NCI-H1694 (cell line): Measurements from ENCODE around the gene SUN2.

Experiments
- DNase-seq: peaks from one replicate; lab custom pipeline; 2025; lab: John Stamatoyannopoulos, UW

The SUN2 gene

DNA sequence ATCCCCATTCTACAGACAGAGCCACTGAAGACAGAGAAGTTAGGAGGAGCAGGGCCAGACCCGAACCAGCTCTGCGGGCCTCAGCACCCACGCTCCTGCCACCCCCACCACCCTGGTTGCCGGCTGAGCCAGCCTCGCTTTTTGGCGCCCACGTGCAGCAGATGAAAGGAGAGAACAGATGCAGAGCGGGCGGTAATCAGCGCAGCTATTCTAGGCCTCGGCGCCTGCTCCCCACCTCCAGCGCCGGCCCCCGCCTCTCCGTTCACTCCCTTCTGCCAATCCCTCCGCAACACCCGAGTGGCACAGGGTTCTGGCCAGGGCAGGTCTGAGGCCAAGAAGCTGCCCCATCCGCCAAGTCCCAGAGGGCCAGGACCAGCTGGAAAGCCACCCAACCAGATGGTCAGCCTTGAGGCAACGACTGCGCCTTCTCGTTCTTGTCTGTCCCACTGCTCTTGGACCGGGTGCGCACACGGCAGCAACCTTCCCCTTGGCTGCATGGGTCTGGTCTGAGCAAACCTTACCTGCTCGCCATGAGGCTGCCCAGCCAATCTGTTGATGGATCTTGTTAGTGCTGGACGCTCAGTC is 21.4 kb upstream of the SUN2 start:
- no peak for DNase-seq

DNA sequence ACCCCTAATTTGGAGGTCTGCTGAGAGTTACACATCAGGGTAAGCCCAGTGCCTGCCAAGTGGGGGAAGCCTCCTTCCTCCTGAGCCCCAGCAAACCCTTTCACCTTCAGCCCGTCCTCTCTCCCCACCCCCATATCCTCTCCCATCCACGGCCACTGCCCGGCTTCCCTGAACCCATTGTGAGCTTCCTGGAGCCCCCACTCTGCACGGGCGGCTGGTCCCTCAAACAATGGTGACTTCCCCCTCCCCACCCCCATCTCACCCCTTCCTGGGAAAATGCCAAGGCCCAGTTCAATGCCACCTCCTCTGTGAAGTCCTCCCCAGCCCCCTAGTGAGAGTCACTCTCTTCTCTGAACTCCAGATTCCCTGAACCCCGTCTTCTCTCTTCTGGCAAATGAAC is 20.3 kb upstream of the SUN2 start:
- no peak for DNase-seq

DNA sequence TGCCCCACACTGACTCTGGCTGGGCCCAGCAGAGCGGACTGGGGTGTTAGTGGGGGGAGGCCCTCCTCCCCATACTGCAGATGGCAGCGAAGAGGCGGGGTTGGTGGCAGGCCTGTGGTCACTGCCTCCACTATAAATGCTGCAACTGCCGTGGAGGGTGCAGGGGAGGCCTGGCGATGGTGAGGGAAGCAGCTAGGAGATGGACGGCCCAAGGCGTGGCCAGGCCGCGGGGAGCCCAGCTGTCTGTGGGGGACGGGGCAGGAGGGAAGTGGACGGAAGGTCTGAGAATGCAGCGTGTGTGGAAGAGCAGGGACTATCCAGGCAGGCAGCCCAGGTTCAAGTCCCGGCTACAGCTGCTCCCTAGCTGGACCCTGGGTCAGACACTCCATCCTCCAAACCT is 19.9 kb upstream of the SUN2 start:
- DNase-seq, result no peak

DNA sequence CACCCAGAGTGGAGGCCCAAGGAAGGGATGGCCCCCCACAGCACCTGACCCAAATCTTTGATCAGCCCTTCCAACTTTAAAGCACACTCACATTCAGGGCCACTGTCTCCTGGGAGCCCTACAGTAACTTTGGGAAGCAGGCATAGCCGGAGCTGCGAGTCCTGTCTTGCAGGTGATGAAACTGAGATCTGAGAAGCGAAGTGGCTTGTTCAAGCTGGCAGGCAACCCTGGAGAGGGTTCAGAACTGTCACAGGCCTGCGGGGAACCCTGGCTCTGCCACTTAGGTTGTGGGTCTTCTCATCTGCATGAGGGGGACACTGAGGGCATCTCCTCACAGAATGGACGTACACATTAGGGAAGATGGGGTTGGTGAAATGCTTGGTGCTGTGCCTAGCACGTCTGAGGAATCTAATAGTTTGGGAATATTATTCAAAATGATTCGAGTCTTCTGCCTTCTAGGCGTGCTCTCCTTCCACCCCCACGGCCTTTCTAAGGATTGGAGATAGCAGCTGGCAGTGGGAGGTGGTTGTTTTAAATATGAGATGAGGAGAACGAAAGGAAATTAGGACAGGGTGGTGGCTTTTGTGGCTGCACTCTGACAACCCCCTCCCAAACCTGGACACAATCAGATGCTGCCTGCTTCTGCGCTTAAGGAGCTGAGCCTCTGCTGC is 18.8 kb upstream of the SUN2 start:
- no peak for DNase-seq

DNA sequence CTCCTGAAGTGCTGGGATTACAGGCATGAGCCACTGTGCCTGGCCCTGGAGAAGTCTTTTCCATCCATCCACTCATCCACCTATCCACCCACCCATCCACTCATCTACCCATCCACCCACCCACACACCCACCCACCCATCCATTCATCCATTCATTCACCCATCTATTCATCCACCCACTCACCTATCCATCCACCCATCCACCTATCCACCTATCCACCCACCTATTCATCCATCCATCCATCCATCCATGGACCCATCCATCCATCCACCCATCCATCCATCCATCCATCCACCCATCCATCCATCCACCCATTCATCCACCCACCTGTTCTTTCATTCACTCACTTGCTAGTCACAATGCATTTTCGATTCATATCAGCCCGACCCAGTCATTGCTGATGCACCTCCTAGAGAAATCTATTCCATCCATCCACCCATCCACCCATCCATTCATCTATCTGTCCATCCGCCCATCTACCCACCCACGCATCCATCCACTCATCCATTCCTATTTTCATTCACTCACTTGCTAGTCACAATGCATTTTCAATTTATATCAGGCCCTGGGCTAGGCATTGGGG is 17.7 kb upstream of the SUN2 start:
- DNase-seq, result no peak

DNA sequence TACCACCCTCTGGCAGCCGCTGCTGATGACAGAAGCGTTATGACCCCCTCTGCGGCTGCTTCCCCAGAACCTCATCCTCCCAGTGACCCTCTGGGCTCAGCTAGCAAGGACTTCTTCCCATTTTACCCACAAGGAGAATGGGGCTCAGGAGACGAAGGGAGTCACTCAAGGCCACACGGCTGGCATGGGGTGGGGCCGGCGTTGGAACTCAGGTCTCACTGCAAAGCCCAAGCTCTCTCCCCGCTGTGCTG is 16.8 kb upstream of the SUN2 start:
- no peak for DNase-seq

DNA sequence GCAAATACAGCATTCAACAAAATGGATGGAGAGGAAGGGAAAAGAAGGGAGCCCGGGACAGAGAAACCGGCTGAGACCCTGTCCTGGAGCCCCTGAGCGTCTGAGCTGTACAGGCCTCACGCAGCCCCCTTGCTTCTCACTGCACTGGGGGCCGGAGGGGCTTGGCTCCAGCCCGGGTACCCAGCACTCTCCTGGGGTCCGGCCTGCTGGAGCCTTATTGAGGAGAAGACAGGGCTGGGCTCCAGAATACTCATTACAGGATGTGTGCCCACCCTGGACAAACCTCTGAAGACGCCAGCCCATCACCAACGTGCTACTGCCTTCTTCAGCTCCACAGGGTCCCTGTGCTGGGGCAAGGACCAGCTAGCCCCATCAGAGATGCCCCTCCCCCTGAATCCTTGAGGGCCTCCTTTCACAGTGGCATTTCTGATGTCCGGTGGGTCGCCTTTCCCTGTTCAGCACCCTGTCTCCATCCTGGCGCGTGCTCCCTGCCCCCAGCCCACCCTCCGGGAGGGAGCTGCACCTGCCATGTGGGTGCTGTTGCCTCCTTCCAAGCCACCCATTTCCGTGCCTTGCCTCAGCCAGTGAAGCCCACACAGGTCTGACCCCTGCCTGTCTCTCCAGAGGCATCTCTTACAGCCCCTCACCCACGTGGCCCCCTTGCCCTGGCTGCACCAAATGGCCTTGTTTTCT is 14.6 kb upstream of the SUN2 start:
- no peak for DNase-seq

DNA sequence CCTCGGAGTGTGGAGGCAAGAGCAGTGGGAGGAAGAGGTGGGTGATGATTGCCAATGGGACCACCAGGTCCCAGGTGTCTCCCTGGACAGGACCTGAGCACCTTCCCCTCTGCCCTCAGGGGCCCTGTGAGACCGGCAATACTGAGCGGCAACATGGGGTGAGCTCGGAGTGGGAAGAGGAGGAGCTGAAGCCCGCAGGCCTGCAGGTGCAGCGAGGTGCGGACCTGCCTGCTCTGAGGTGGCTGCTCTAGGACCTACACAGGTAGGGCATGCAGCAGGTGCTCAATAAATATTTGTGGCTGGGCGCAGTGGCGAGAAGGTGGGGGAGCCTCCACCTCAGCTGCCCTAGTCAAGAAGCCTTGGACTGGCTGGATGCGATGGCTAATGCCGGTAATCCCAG is 12.2 kb upstream of the SUN2 start:
- no peak for DNase-seq

DNA sequence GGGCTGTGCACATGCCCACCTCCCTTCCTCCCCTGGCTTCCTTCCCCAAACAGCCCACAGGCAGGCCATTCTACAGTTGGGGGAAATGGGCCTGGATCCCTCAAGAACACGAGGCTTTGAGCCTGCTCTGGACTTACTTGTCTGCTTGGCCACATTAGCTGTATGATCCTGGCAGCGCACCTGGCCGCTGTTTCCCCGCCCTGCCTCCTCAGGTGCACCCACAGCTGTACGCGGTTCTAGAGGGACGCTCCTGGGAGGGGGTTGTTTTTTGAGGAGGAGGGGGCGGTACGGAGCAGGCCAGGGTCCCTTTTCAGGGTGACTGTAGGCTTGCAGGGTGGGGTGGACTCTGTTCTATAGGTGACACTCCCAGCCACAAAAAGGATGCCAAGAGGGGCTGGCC is 11.5 kb upstream of the SUN2 start:
- DNase-seq, result no peak

DNA sequence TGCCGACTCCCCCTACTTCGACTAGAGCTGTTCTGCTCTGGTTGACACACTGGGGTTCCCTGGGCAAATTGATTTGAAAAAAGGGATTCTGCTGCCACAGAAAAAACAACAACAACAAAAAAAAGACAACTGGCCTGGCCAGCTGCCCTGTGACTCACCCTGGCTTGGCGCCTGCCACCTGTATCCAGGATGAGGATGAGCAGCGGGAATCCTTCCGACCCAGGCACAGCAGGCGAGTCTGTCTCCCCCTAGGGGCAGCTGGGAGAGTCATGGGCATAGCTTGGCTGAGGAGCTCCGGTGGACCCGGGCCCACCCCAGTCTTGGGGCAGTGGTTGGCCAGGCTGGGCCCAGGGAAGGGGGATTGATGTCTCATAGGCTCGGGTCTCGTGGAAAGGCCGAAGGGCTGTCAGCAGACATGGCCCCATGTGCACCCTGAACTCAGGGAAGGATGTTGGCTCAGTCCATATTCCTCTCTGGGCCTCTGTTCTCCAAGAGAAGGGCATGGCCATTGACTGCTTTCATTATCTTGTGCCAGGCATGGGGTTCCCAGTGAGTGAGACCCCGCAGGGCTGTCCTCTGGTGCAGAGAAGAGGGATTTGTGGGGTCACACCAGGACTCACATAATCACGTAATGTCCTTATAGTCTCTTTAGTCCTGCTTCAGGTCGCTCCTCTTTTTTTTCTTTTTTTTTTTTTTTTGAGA is 10.4 kb upstream of the SUN2 start:
- DNase-seq, result peak; percentile 58

DNA sequence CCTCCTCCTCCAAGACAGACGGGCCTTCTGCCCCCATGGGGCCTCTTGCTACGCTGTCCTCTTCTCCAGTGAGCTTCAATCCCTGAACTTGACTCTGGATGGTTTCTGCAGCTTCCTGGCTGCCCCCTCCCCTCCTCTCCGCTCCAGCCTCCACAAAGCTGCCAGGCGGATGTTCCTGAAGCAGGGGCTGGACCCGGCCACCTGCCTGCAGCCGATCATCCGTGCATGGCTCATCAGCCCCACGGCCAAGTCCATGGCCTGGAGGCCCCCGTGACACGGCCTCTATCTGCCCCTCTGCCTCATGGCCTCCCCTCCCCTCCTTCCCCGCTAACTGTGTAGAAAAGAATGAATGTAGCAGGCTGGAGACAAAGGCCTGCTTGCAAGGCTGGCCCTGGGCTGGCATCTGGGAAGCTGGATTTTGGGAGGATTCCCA is 6.8 kb upstream of the SUN2 start:
- DNase-seq, result no peak

DNA sequence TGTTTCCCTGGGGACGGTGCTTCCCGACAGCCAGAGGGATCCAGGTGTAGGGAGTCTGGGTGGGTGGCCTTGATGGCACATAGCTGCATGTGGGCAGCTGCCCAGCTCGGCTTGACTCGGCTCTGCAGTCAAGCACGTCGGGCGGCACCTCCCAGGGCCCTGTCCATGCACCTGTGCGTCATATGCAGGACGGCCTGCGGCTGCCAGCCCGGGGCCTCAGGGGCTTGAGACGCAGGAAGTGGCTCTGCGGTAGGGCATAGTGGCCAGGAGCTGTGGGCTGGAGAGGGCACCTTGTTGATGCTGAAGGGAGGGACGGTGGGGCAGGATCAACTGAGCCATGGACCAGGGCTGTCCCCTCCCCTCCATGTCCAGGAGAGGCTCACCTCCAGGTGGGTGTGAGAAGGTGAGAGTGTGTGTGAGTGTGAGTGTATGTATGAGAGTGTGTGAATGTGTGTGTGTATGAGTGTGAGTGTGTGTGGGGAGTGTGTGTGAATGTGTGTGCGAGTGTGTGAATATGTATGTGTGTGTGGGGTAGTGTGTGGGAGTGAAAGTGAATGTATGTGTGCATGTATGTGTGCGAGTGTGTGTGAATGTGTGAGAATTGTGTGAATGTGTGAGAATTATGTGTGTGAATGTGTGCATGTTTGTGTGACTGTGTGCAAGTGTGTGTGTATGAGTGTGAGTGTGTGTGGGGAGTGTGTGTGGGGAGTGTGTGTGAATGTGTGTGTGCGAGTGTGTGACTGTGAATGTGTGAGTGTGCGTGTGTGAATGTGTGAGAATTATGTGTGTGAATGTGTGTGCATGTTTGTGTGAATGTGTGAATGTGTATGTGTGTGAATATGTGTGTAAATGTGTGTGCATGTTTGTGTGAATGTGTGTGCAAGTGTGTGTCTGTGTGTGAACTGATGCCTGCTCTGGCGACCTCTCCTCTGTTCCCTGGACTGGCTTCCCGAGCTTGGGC is 5.7 kb upstream of the SUN2 start:
- no peak for DNase-seq

DNA sequence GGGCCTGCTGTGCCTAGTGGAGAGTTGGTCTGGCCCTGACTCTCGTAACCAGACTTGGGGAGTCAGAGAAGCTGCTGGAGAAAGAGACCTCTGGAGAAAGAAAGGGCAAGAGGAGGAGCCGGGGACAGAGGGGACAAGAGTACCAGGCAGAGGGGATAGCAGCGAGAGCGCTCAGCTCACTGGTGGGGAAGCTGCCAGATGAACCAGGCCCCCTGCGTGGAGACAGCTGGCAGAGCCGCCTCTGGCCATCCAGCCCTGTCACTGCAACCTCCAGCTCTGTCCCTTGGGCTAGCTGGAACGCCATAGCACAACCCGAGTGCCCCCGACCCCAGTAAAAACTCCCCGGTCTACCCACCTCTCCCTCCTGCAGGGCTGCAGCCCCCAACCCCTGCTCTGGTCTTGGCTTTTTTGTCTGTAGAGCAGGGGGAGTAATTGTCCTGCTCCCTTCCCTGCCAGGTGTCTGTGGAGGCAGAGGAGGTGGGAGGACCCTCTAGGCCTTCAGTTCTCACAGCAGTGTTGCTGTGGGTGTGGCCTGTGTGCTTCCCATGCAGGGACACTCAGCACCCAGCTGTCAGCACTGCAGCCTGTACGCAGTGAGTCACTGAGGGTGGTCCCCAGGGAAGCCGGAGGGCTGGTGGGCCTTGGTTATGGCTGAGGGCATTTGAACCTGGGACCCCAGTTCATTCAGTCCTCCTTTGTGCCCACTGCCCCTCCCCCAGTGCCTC is 4.8 kb upstream of the SUN2 start:
- DNase-seq, result peak; percentile 81

DNA sequence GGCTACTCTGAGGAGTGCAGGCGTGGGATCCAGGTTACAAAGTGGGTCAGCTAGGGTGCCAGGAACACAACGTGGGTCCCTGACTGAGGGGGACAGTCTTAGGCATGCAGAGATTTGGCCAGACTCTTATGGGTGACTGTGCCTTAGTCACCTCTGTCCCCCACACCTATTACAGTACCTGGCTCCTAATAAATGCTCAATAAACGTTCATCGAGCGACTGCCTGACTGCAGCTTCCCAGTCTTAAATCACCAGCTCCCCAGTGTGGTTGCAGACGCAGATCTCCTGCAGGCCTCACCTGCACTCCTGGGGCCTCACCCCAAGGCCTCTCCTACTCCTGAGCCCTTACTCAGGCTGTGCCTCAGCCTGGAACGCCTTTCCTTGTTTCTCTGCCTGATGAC is 3.2 kb upstream of the SUN2 start:
- DNase-seq, result no peak

DNA sequence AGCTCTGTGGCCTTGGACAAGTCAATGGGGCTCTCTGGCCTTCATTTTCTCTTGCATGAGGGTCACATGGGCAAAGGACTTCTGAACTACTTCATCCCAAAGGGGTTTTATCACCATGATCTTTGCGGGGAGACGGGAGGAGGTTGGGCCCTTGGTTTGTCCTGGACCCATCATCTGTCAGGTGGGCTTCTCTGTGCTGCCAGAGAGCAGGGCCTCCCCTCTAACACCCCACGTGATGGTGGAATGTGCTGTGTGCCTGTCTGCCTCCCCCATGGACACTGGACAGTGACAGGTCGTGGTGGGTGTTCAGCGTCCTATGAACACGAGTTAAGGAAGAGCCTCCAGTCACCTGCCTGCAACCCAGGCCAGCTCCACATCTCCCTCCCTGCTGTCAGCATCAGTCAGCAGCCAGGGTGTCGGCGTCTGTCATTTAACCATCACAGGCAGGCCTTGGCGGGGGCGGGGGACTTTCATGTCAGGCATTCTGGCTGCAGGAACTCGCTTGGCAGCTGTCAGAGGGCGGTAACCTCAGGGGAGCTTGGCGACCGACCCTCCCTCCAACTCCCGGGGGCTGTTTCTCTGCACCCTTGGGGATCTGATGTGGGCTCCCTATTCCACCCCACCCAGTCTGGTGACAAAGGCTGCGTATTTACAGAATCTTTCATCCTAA is 2.6 kb upstream of the SUN2 start:
- peak; percentile 65 for DNase-seq

DNA sequence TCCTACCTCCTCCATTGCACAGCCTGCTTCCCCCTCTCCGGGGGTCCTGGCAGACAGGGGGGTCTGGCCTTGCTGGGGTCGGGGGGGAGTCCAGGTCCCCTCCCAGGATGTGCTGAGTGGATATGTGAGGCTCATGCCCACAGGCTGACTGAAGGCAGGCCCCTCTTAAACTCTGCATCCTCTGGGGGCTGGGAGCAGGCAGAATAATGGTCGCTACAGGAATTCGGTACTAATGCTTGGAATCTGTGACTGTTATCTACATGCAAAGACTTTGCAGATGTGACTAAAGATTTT is 1.6 kb upstream of the SUN2 start:
- DNase-seq, result no peak

DNA sequence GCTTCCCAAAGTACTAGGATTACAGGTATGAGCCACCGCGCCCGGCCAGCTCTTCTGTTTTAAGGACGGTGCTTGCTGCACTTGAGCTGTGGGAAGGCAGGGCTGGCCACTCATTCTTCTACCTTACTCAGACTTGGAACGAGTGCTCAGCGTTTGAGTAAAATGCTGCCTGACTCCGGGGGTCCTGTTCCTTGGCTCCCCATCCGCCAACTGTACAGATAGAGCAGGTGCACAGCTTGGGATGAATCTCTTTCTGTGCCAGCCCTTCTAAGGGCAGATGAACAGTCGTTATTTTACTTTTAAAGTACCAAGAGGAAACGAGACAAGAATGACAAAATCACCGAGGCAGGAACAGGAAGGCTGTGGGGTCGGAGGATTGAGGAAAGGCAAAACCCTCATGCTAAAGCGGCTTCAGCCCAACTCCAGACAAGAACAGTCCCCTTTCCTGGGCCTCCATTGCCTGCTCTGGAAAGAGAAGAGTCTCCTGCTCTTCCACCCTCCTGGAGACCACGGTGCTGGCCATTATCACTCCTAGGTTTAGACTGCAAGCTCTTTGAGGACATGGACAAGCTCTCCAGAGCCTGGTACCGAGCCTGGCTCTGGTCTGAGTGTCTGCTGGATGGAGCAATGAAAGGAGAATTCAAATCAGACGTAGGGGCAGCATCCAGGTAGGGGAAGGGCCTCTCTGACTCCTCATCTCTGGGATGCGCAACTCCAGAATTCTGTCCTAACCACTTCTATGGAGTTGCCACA is 1.1 kb upstream of the SUN2 start:
- DNase-seq, result no peak

DNA sequence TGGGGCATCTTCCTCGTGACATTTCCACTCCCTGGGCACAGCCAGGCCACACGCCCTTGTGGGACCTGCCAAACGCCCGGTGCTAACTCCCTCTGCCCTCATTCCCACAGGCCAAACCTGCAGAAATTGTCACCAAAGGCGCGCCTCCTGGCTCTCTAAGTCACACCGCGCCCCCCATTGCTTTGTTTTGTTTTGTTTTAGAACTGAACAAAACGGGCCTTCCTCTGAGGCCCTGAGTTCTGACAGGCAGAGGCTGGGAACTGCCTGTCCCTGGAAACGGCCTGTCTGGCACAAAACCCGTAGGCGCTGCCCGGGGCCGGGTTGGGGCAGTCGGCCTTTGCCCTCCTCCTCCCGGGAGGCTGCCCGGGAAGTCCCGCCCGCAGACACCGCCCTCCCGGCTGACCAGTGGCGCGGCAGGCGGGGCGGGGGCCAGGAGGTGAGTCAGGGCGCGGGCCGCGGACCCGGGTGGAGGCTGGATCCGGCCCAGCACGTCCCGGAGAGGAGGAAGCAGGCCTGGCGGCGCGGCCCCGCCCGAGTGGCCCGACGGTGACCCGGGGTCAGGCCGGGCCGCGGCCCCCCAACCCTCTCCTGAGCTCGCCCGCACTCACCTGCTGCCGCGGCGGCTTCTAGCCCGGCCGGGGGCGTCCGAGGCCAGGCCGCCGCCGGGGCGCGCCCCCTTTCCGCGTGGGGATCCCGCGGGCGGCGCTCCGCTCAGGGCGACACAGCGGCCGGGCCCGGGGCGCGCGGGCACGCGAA is 465 bp downstream of the SUN2 start:
- no peak for DNase-seq

DNA sequence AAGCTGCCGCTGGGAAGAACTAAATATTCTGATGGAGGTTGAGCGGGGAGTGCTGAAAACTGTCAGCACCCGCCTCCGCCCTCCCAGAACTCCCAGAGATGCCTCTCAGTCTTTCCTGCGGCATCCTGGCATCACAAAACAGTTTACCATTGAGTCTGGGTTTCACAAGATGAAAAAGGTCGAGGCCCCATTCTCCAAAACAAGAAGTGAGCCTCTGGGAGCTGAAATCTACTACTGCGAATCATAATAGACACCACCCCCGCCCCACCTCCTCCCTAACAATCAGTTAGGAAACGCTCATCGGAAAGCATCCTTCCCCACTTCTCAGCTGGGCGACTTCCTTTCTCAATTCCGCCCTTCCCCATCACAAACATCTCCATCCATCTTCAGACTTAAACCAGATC is 1.0 kb downstream of the SUN2 start:
- no peak for DNase-seq
